H4 (cell line): Measurements from ENCODE around the gene ENO1. TPM values are rescaled to one million over a fixed set of nuclear protein-coding genes. Genes with fewer than 3 reads are reported as not detected.
"Not testable (repeated sequence)": the region's sequence is repeated elsewhere in the genome, so short reads cannot be mapped to it uniquely, and the experiment has no call there.

Source experiments
- DNase-seq: peaks from one replicate; pipeline ENCODE4 v3.0.0-alpha.2; 2015; ENCODE audit warnings: low spot score
- total RNA-seq: library from RNA; depleted of rRNA; stranded (reverse); fragments of >200 nt; shearing (Covaris generic); gene quantifications from 2 replicates; pipeline ENCODE4 v1.2.3, GENCODE V29; 2014

The ENO1 gene
- total RNA-seq, 1 experiment from 2014 or later: 3,019 TPM

DNA sequence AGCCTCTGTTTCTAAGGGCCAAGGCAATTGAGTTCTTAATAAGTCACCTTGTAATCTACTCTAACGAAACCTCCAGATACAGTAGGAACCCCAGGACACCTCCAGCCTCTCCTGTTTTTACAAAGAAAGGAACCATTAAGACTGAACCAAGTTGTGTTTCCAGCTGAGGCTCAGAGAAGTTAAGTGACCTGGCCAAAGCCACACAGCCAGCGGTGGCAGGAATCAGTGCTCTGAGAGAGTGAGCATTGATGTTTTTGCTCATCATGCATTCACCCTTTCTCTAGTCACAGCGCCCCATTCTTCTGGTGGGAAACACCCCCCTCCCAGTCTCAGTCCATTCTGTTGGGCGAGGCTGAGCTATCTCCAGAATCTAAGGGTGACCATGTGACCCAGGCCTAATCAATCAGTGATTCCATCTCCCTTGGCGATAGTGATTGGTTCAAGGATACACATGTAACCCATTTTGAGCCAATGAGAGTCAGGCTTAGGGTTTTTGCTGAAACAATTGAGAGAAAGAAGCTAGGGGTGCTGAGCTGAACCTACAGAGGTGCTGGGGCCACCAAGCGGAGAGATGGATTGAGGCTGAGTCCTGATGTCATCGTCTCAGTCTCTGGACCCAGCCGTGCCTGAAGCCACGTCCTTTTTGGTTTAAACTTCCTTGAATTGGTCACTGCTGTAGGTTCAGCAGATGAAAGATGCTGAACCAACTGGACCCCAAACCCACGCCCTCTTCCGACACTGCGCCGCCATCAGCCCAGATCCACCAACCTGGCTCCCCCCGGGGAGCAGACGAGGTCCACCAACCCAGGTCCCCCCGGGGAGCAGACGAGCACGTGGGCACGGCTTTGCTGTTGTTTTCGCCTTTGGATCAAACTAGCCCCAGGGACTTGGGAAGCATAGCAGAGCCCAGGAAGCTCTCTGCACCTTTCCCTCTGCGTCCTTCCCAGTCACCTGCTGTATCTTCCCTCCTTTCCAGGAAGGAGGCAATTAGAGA, 33.1 kb downstream of the ENO1 start:
- DNase-seq: no peak

GRCh38 chr1:8844501-8845006, 33.9 kb downstream of the ENO1 start:
- no peak for DNase-seq

- no peak for DNase-seq
These were observed 37.1 kb downstream of the ENO1 start for GRCh38 chr1:8841395-8841794.

DNA sequence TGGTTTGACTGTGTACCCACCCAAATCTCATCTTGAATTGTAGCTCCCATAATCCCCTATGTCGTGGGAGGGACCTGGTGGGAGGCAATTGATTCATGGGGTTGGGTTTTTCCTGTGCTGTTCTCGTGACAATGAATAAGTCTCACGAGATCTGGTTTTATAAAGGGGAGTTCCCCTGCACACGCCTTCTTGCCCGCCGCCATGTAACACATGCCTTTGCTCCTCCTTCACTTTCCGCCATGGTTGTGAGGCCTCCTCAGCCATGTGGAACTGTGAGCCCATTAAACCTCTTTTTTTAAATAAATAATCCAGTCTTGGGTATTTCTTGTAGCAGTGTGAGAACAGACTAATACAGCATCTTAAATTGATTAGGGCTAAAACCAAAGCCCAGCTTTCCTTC, 38.5 kb downstream of the ENO1 start:
- no peak for DNase-seq

GRCh38 chr1:8835941-8836643, 42.4 kb downstream of the ENO1 start:
- DNase-seq: no peak

GRCh38 chr1:8831340-8831739, 47.1 kb downstream of the ENO1 start:
- no peak for DNase-seq

- DNase-seq: not testable (repeated sequence)
These were observed 47.8 kb downstream of the ENO1 start for GRCh38 chr1:8830732-8831131.

GRCh38 chr1:8825985-8826481, 52.5 kb downstream of the ENO1 start:
- DNase-seq: no peak

- DNase-seq: no peak
These were observed 55.2 kb downstream of the ENO1 start for GRCh38 chr1:8823295-8823664.

GRCh38 chr1:8822373-8823294, 55.9 kb downstream of the ENO1 start:
- DNase-seq: peak; percentile 88

- no peak for DNase-seq
These were observed 57.4 kb downstream of the ENO1 start for GRCh38 chr1:8821084-8821483.

GRCh38 chr1:8818789-8819188, 59.7 kb downstream of the ENO1 start:
- not testable (repeated sequence) for DNase-seq

GRCh38 chr1:8818325-8818775, 60.1 kb downstream of the ENO1 start:
- peak; percentile 31 for DNase-seq

GRCh38 chr1:8817412-8818324, 60.8 kb downstream of the ENO1 start, which contains the start of gene RERE:
Gene RERE, minus strand, starts transcription at chr1:8817640.
- peak; percentile 83 for DNase-seq

DNA sequence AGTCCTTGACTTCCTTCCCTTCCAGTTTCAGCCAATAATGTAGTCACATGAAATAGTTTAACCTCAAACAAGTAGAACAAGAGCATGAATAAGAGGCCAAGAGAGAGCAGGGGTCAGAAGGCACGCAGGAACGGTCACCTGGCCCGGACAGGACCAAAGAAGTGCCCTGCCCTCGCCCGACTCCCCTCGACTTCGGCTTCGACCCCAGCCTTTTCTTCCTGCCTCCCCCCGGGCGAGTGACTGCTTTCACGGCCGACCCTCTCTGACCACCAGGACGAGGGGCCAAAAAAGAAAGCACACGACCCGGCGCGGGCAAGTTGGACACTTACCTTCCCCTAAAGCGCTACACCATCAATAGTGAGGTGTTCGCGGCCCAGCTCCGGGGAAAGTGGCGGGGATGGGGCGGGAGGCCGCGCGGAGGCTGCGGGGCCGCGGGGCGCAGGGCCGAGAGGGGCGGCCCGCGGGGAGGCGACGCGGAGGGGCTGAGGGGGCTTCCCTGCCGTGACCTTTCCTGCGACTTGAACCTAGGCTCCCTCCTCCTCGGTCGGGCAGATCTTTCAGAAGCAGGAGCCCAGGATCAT, 61.6 kb downstream of the ENO1 start:
- DNase-seq: no peak

DNA sequence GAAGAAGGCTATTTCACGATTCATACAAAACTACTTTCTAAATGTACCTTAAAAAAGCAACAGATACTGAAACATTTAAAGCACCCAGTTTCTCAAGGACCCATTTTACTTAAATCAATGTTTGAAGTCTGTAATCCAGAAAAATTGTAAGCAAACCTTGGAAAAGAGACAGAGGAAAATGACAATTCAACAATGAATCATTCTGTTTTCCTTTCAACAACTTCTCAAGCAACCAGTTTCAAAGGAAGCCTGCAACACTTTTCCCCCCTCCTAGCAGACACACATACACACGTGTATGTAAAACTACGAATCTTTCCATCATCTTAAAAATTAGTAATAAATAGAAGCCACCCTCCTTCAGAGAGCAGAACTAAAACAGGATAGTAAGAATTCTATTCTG, 62.2 kb downstream of the ENO1 start:
- no peak for DNase-seq

GRCh38 chr1:8815582-8816151, 62.8 kb downstream of the ENO1 start:
- no peak for DNase-seq

- DNase-seq: no peak
These were observed 63.6 kb downstream of the ENO1 start for GRCh38 chr1:8814865-8815264.

GRCh38 chr1:8813991-8814390, 64.5 kb downstream of the ENO1 start:
- DNase-seq: no peak
